ENCODE measurements around the gene TDP2.
A peak's percentile ranks its signal among the peaks of the same experiment; 100 is the strongest.
"Not testable (repeated sequence)": the region's sequence is repeated elsewhere in the genome, so short reads cannot be mapped to it uniquely, and the experiment has no call there.

The TDP2 gene

DNA sequence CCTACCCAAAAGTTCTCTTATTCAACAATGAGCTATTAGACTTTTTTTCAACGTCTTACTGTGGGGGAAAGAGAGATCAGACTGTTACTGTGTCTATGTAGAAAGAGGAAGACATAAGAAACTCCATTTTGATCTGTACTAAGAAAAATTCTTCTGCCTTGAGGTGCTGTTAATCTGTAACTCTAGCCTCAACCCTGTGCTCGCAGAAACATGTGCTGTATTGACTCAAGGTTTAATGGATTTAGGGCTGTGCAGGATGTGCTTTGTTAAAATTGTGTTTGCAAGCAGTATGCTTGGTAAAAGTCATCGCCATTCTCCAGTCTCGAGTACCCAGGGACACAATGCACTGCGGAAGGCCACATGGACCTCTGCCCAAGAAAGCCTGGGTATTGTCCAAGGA is 4.9 kb downstream of the TDP2 start:
- peaks cover 42% of the 10 kb centered on the region for H3K36me3 ChIP-seq (ENCODE audit: control insufficient read depth, low read depth, low read length)
- H3K4me3 ChIP-seq (ENCODE audit: low read length); H3K27ac ChIP-seq (ENCODE audit: low read length); H3K27me3 ChIP-seq (ENCODE audit: control insufficient read depth, insufficient read depth, low read length); H3K9me3 ChIP-seq (ENCODE audit: control insufficient read depth, low read depth, low read length); H3K9ac ChIP-seq (ENCODE audit: low read length): not testable (repeated sequence)
- peaks cover 27% of the 10 kb centered on the region for H3K4me1 ChIP-seq (ENCODE audit: control insufficient read depth, low read depth, low read length)

DNA sequence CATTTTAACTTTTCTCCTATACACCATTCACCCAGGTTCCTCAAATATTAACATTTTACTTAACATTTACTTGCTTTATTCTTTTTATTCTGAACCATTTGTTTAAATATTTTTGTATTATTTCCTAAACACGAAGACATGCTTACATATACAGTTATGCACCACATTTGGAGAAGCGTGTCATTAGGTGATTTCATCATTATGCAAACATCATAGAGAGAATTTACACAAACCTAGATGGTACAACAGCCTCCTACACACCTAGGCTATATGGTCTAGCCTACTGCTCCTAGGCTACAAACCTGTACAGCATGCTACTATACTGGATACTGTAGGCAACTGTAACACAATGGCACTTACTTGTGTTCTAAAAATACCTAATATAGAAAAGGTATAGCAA is 6.6 kb downstream of the TDP2 start:
- H3K4me1 ChIP-seq (ENCODE audit: control insufficient read depth, low read depth, low read length), result peaks cover 21% of the 10 kb centered on the region
- peaks cover 45% of the 10 kb centered on the region for H3K36me3 ChIP-seq (ENCODE audit: control insufficient read depth, low read depth, low read length)
- no peaks in the 10 kb centered on the region for H3K27me3 ChIP-seq (ENCODE audit: control insufficient read depth, insufficient read depth, low read length)
- H3K9me3 ChIP-seq (ENCODE audit: control insufficient read depth, low read depth, low read length), result no peaks in the 10 kb centered on the region
- H3K4me3 ChIP-seq (ENCODE audit: low read length), result no peak overlapping the region
- no peak overlapping the region for H3K27ac ChIP-seq (ENCODE audit: low read length)
- H3K9ac ChIP-seq (ENCODE audit: low read length), result no peak overlapping the region

DNA sequence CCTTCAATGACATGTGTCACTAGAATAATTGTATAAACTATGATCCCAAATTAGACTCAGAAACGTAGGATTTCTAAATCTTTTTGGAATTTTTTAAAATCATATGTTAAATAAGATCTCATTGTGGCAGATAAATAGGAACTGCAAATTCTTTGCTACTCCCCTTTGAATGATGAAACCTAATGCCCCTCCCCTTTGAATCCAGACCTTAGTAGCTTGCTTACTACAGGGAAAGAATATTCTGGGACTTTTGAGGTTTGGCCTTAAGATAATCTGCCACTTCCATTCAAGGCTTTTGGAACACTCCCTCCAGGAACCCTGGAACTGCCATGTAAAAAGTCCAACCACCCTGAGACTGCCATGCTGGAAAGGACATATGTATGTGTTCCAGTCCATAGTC is 7.1 kb downstream of the TDP2 start:
- peaks cover 16% of the 10 kb centered on the region for H3K4me1 ChIP-seq (ENCODE audit: control insufficient read depth, low read depth, low read length)
- no peaks in the 10 kb centered on the region for H3K9me3 ChIP-seq (ENCODE audit: control insufficient read depth, low read depth, low read length)
- no peaks in the 10 kb centered on the region for H3K27me3 ChIP-seq (ENCODE audit: control insufficient read depth, insufficient read depth, low read length)
- H3K27ac ChIP-seq (ENCODE audit: low read length), result peak overlapping the region; percentile 26
- peaks cover 40% of the 10 kb centered on the region for H3K36me3 ChIP-seq (ENCODE audit: control insufficient read depth, low read depth, low read length)
- H3K4me3 ChIP-seq (ENCODE audit: low read length), result no peak overlapping the region
- H3K9ac ChIP-seq (ENCODE audit: low read length), result no peak overlapping the region

DNA sequence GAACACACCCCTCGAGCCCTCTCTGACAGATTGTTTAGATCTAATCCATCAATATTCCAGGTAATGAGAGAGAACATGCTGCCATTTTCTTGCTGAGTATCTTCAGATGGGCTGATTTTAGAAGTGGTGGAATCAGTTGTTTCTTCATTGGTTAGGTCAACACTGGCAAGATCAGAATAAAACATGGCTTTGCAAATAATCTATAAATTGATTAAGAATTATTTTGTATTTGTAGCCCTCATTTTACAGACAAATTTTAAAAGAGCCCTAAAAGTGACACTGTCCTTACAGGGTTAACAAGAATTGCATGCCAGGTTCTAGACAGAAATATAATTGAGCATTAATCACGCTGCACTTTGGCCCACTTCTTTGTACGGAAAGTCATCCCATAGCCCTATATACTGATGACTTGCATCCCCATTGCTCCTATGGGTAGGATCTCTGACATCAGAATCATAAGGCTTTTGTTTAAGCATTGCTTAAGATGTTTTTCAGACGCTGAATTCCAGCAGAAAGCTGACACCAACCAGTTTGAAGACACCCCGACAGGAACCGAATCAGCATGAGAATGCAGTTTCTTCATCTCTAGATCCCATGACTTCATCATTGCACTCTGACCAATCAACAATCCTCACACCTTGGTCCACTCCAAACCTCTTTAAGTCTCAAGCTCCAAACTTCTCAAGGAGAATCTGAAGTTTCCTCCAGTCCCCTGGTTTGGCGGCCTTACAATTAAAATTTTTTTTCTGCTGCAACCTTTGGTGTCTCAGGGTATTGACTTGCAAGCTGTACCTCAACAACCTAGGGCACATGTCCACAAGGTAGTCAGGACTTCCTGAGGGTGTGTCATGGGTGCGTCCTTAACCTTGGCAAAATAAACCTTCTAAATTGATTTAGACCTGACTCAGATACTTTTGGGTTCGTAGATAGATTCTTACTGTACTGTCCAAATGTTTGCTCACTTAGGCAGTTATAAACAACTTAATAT is 7.8 kb downstream of the TDP2 start:
- H3K9ac ChIP-seq (ENCODE audit: low read length), result no peak overlapping the region
- H3K27me3 ChIP-seq (ENCODE audit: control insufficient read depth, insufficient read depth, low read length), result no peaks in the 10 kb centered on the region
- peaks cover 44% of the 10 kb centered on the region for H3K36me3 ChIP-seq (ENCODE audit: control insufficient read depth, low read depth, low read length)
- H3K4me3 ChIP-seq (ENCODE audit: low read length), result no peak overlapping the region
- peaks cover 16% of the 10 kb centered on the region for H3K4me1 ChIP-seq (ENCODE audit: control insufficient read depth, low read depth, low read length)
- no peaks in the 10 kb centered on the region for H3K9me3 ChIP-seq (ENCODE audit: control insufficient read depth, low read depth, low read length)
- peak overlapping the region; percentile 26 for H3K27ac ChIP-seq (ENCODE audit: low read length)

DNA sequence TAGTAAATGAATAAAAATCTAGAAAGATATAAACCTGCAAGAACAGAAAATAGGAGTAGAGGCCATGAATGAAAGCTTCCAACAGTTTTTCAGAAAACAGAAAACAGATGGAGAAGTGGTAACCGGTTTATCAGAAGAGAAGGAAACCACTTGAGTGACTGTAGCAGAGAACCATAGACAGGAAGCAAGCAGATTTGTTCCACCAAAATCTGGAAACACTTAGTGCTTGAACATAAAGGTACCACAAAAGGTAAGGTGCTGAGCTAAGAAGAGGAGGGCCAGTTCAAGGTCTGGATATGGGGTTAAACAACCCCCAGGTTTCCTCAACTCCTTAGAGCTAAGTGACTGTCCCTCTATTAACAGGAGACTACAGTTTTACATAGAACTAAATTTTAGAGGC is 11.5 kb downstream of the TDP2 start:
- Histone ChIP-seq H3K4me1 (ENCODE audit: control insufficient read depth, low read depth, low read length) (peaks cover 16% of the 10 kb centered on the region), H3K4me3 (ENCODE audit: low read length) (no peak overlapping the region), H3K9me3 (ENCODE audit: control insufficient read depth, low read depth, low read length) (no peaks in the 10 kb centered on the region), H3K36me3 (ENCODE audit: control insufficient read depth, low read depth, low read length) (peaks cover 60% of the 10 kb centered on the region), H3K9ac (ENCODE audit: low read length) (no peak overlapping the region), H3K27me3 (ENCODE audit: control insufficient read depth, insufficient read depth, low read length) (no peaks in the 10 kb centered on the region), H3K27ac (ENCODE audit: low read length) (no peak overlapping the region)

DNA sequence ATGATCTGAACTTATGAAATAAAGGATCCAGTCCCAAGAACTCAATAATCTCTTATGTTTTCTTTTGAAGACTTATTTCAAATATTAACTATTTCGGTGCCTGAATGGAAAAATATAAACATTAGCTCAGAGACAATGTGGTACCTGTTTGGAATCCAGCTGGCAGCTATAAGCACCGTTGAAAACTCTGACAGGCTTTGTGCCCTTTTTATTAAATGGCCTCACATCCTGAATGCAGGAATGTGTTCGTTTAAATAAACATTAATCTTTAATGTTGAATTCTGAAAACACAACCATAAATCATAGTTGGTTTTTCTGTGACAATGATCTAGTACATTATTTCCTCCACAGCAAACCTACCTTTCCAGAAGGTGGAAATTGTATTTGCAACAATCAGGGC is 16.3 kb downstream of the TDP2 start:
- Histone ChIP-seq H3K27me3 (ENCODE audit: control insufficient read depth, insufficient read depth, low read length) (peaks cover 1% of the 10 kb centered on the region), H3K27ac (ENCODE audit: low read length) (no peak overlapping the region), H3K9ac (ENCODE audit: low read length) (no peak overlapping the region), H3K4me1 (ENCODE audit: control insufficient read depth, low read depth, low read length) (no peaks in the 10 kb centered on the region), H3K36me3 (ENCODE audit: control insufficient read depth, low read depth, low read length) (peaks cover 46% of the 10 kb centered on the region), H3K4me3 (ENCODE audit: low read length) (no peak overlapping the region), H3K9me3 (ENCODE audit: control insufficient read depth, low read depth, low read length) (no peaks in the 10 kb centered on the region)

DNA sequence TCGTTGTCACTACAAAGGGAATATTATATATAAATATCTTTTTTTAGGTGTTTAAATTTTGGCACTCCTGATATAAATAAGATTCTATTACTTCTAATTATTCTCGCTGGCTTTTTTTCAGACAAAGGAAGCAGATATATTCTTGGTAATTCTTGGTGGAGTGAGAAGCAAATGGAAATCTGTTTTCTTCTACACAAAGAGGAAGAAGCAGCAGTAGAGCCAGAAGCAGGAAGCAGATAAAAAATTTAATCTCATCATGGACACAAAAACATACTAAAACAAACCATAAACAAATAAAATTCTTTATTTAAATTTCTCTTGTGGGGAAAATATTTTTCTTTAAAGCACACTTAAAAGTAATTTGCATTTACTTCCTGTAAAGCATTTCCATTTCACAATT is 17.0 kb downstream of the TDP2 start:
- Histone ChIP-seq H3K4me1 (ENCODE audit: control insufficient read depth, low read depth, low read length) (peaks cover 4% of the 10 kb centered on the region), H3K9me3 (ENCODE audit: control insufficient read depth, low read depth, low read length) (no peaks in the 10 kb centered on the region), H3K4me3 (ENCODE audit: low read length) (no peak overlapping the region), H3K27me3 (ENCODE audit: control insufficient read depth, insufficient read depth, low read length) (peaks cover 8% of the 10 kb centered on the region), H3K36me3 (ENCODE audit: control insufficient read depth, low read depth, low read length) (peaks cover 43% of the 10 kb centered on the region), H3K9ac (ENCODE audit: low read length) (no peak overlapping the region), H3K27ac (ENCODE audit: low read length) (no peak overlapping the region)

DNA sequence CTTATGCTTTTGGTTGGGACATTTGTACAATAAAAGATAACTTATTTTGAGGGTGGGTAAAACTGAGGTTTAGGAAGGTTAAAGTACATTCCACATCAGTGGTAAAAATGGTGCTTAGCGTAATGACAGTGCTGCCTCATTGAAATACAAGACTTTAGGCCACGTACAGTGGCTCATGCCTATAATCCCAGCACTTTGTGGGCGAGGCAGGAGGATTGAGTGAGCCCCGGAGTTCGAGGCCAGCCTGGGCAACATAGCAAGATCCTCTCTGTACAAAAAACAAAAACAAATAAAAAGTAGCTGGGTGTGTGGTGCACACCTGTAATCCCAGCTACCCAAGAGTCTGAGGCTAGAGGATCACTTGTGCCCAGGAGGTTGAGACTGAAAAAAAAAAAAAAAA is 18.4 kb downstream of the TDP2 start:
- Histone ChIP-seq H3K36me3 (ENCODE audit: control insufficient read depth, low read depth, low read length) (peaks cover 32% of the 10 kb centered on the region), H3K4me3 (ENCODE audit: low read length) (no peak overlapping the region), H3K27ac (ENCODE audit: low read length) (no peak overlapping the region), H3K9ac (ENCODE audit: low read length) (no peak overlapping the region), H3K4me1 (ENCODE audit: control insufficient read depth, low read depth, low read length) (peaks cover 6% of the 10 kb centered on the region), H3K9me3 (ENCODE audit: control insufficient read depth, low read depth, low read length) (no peaks in the 10 kb centered on the region), H3K27me3 (ENCODE audit: control insufficient read depth, insufficient read depth, low read length) (peaks cover 15% of the 10 kb centered on the region)

DNA sequence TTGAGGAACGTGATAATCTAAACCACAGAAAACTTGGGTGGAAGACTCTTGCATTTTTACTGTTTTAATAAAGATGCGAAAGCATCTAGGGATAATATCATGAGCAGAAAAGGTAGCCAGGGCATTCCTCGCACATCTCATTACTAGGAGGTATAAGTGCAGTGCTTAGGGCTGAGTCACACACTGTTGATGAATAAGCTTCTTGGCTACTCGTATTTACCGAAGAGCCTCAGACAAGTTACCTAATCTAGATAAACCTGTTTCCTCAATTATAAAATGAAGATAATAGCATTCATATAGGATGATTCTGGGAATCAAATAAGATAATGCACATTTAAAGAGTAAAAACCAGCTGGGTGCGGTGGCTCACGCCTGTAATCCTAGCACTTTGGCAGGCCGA is 19.9 kb downstream of the TDP2 start:
- peaks cover 18% of the 10 kb centered on the region for H3K36me3 ChIP-seq (ENCODE audit: control insufficient read depth, low read depth, low read length)
- no peaks in the 10 kb centered on the region for H3K9me3 ChIP-seq (ENCODE audit: control insufficient read depth, low read depth, low read length)
- no peak overlapping the region for H3K9ac ChIP-seq (ENCODE audit: low read length)
- H3K4me3 ChIP-seq (ENCODE audit: low read length), result peak overlapping the region; percentile 80
- no peak overlapping the region for H3K27ac ChIP-seq (ENCODE audit: low read length)
- H3K27me3 ChIP-seq (ENCODE audit: control insufficient read depth, insufficient read depth, low read length), result peaks cover 15% of the 10 kb centered on the region
- peaks cover 6% of the 10 kb centered on the region for H3K4me1 ChIP-seq (ENCODE audit: control insufficient read depth, low read depth, low read length)

DNA sequence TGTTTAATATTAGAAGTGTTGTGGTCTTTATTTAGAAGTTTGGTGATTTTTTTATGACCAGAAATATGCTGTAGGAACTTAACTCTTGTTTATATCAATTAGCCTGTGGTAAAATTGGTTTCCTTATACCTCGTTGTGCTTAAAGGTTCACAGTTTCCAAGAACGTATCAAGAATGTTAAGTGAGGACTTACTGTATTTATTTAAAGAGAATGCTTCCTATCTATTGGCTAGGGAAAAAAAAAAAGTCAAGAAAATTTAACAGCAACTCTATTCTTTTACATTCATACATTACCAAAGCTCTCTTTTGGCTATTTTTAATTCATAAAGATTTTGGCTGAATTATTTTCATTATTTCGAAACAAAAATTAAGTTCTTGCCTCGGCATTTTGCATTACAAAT is 22.3 kb downstream of the TDP2 start:
- H3K36me3 ChIP-seq (ENCODE audit: control insufficient read depth, low read depth, low read length), result no peaks in the 10 kb centered on the region
- H3K9me3 ChIP-seq (ENCODE audit: control insufficient read depth, low read depth, low read length), result no peaks in the 10 kb centered on the region
- H3K4me1 ChIP-seq (ENCODE audit: control insufficient read depth, low read depth, low read length), result peaks cover 6% of the 10 kb centered on the region
- H3K4me3 ChIP-seq (ENCODE audit: low read length), result no peak overlapping the region
- peaks cover 15% of the 10 kb centered on the region for H3K27me3 ChIP-seq (ENCODE audit: control insufficient read depth, insufficient read depth, low read length)
- no peak overlapping the region for H3K27ac ChIP-seq (ENCODE audit: low read length)
- H3K9ac ChIP-seq (ENCODE audit: low read length), result no peak overlapping the region

DNA sequence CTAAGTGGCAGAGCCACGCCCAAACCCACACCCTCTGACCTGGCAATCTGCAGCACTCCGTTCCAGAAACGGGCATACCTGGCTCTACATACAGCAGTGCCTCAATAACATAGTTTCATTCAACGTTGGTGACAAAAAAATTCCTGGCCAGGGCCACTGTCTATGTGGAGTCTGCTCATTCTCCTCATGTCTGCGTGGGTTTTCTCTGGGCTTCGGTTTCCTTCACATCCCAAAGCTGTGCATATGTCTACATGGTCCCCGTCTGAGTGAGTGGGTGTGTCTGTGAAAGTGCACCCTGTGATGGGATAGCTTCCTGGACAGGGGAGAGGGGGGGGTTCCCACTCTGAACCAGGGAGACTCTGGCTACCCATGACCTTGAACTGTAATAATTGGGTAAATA is 22.8 kb downstream of the TDP2 start:
- H3K9me3 ChIP-seq (ENCODE audit: control insufficient read depth, low read depth, low read length), result no peaks in the 10 kb centered on the region

DNA sequence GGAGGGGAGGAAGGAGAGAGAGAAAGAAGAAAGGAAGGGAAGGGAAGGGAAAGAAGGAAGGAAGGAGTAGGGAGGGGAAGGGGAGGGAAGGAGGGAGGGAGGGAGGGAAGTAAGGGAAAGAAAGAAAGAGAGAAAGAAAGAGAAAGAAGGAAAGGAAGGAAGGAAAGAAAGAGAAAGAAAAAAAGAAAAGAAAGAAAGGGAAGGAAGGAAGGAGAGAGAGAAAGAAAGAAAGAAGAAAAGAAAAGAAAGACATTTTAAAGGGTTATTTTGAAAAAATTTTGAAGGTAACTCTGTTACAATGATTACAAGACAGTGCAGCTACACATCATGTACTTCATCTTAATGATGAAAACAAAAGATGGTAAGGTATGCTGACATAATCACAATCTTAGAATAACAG is 24.6 kb downstream of the TDP2 start:
- Histone ChIP-seq H3K27me3 (ENCODE audit: control insufficient read depth, insufficient read depth, low read length) (peaks cover 15% of the 10 kb centered on the region), H3K27ac (ENCODE audit: low read length) (no peak overlapping the region), H3K4me3 (ENCODE audit: low read length) (no peak overlapping the region), H3K36me3 (ENCODE audit: control insufficient read depth, low read depth, low read length) (no peaks in the 10 kb centered on the region), H3K9ac (ENCODE audit: low read length) (no peak overlapping the region), H3K9me3 (ENCODE audit: control insufficient read depth, low read depth, low read length) (no peaks in the 10 kb centered on the region), H3K4me1 (ENCODE audit: control insufficient read depth, low read depth, low read length) (peaks cover 6% of the 10 kb centered on the region)

More for the DNA sequence above, 22.8 kb downstream of the TDP2 start:
- peaks cover 6% of the 10 kb centered on the region for H3K4me1 ChIP-seq (ENCODE audit: control insufficient read depth, low read depth, low read length)
- H3K4me3 ChIP-seq (ENCODE audit: low read length), result no peak overlapping the region
- H3K9ac ChIP-seq (ENCODE audit: low read length), result no peak overlapping the region
- H3K27me3 ChIP-seq (ENCODE audit: control insufficient read depth, insufficient read depth, low read length), result peaks cover 15% of the 10 kb centered on the region
- H3K36me3 ChIP-seq (ENCODE audit: control insufficient read depth, low read depth, low read length), result no peaks in the 10 kb centered on the region
- H3K27ac ChIP-seq (ENCODE audit: low read length), result no peak overlapping the region

Measured in iPS-18a (cell line).